Osteoblast (primary cell): ENCODE measurements around the gene MACROD2. TPM values are rescaled to one million over a fixed set of nuclear protein-coding genes. Genes with fewer than 3 reads are reported as not detected.

Experiments used
- DNase-seq: peaks from one replicate; pipeline ENCODE4 v3.0.0; 2011; ENCODE audit warnings: low spot score, mixed read lengths; ENCODE audit not compliant: insufficient read length; ENCODE audit errors: missing footprints
- H2AFZ ChIP-seq: 2 replicates; pipeline ENCODE4 v1.6.0; 2011; ENCODE audit warnings: mild to moderate bottlenecking, low read length
- H3K27ac ChIP-seq: 2 replicates; pipeline ENCODE4 v1.5.1; 2011; ENCODE audit warnings: mild to moderate bottlenecking, low read depth, low read length, moderate library complexity
- H3K27me3 ChIP-seq: 2 replicates; pipeline ENCODE4 v1.6.0; 2012; ENCODE audit warnings: mild to moderate bottlenecking, control low read depth, inconsistent platforms, low read length, moderate library complexity; ENCODE audit not compliant: insufficient read depth
- H3K36me3 ChIP-seq: 2 replicates; pipeline ENCODE4 v1.5.1; 2011; ENCODE audit warnings: mild to moderate bottlenecking, low read length, control low read depth, moderate library complexity; ENCODE audit not compliant: insufficient read depth
- H3K4me1 ChIP-seq: 2 replicates; pipeline ENCODE4 v1.5.1; 2011; ENCODE audit warnings: mild to moderate bottlenecking, low read length, control low read depth, moderate library complexity; ENCODE audit not compliant: insufficient read depth
- H3K4me2 ChIP-seq: 2 replicates; pipeline ENCODE4 v1.6.0; 2011; ENCODE audit warnings: mild to moderate bottlenecking, low read length; ENCODE audit not compliant: insufficient read depth
- H3K4me3 ChIP-seq: fragments of 200-600 bp; sonication (generic); 3 replicates; pipeline ENCODE4 v1.5.1; 2012; ENCODE audit warnings: mild to moderate bottlenecking, low read length, inconsistent platforms; ENCODE audit not compliant: insufficient read depth
- H3K79me2 ChIP-seq: 2 replicates; pipeline ENCODE4 v1.6.0; 2012; ENCODE audit warnings: mild to moderate bottlenecking, low read length, control low read depth, inconsistent platforms; ENCODE audit not compliant: insufficient read depth
- H3K9me3 ChIP-seq: 2 replicates; pipeline ENCODE4 v1.5.1; 2011; ENCODE audit warnings: low read depth, low read length, control low read depth
- H4K20me1 ChIP-seq: 2 replicates; pipeline ENCODE4 v1.6.0; 2012; ENCODE audit warnings: mild to moderate bottlenecking, low read length, control low read depth; ENCODE audit not compliant: insufficient read depth
- CTCF ChIP-seq: IDR thresholded peaks from 2 replicates; pipeline ENCODE4 v1.5.1; 2011; ENCODE audit warnings: mild to moderate bottlenecking, low read depth, low read length, moderate library complexity; ENCODE audit errors: extremely low read depth
- total RNA-seq: library from RNA; depleted of rRNA; stranded (reverse); fragments of >200 nt; gene quantifications from 2 replicates; pipeline ENCODE4 v1.2.3, GENCODE V29; 2012

The MACROD2 gene
- total RNA-seq, 1 donor, result 4.0 TPM

- Histone ChIP-seq H3K27ac (no peak overlapping the region), H3K4me1 (no peaks in the 10 kb centered on the region), H3K36me3 (no peaks in the 10 kb centered on the region), H3K4me2 (no peak overlapping the region), H3K27me3 (no peaks in the 10 kb centered on the region), H4K20me1 (no peaks in the 10 kb centered on the region), H2AFZ (no peak overlapping the region), H3K79me2 (no peaks in the 10 kb centered on the region), H3K9me3 (no peaks in the 10 kb centered on the region), H3K4me3 (no peak overlapping the region)
- TF ChIP-seq CTCF, result no peak
- no peak for DNase-seq
Measured at GRCh38 chr20:15742627-15743026, 1747.3 kb downstream of the MACROD2 start.

- H4K20me1 ChIP-seq, result no peaks in the 10 kb centered on the region
- no peaks in the 10 kb centered on the region for H3K79me2 ChIP-seq
- H3K4me3 ChIP-seq, result no peak overlapping the region
- DNase-seq, result no peak
- no peak overlapping the region for H3K27ac ChIP-seq
- no peaks in the 10 kb centered on the region for H3K4me1 ChIP-seq
- H2AFZ ChIP-seq, result no peak overlapping the region
- no peaks in the 10 kb centered on the region for H3K9me3 ChIP-seq
- H3K36me3 ChIP-seq, result no peaks in the 10 kb centered on the region
- H3K27me3 ChIP-seq, result no peaks in the 10 kb centered on the region
- TF ChIP-seq CTCF, result no peak
- H3K4me2 ChIP-seq, result no peak overlapping the region
Measured at GRCh38 chr20:15756002-15756753, 1760.9 kb downstream of the MACROD2 start.

- H3K4me2 ChIP-seq, result no peak overlapping the region
- H3K9me3 ChIP-seq, result no peaks in the 10 kb centered on the region
- no peaks in the 10 kb centered on the region for H3K36me3 ChIP-seq
- no peaks in the 10 kb centered on the region for H3K79me2 ChIP-seq
- no peaks in the 10 kb centered on the region for H3K27me3 ChIP-seq
- DNase-seq, result no peak
- no peak overlapping the region for H3K4me3 ChIP-seq
- H4K20me1 ChIP-seq, result no peaks in the 10 kb centered on the region
- no peak overlapping the region for H2AFZ ChIP-seq
- H3K4me1 ChIP-seq, result no peaks in the 10 kb centered on the region
- no peak overlapping the region for H3K27ac ChIP-seq
- no peak for TF ChIP-seq CTCF
Measured at GRCh38 chr20:15756754-15757115, 1761.4 kb downstream of the MACROD2 start.

- Histone ChIP-seq H2AFZ (no peak overlapping the region), H3K27ac (no peak overlapping the region)
Measured at GRCh38 chr20:15759594-15759993, 1764.3 kb downstream of the MACROD2 start.

More at GRCh38 chr20:15759594-15759993, 1764.3 kb downstream of the MACROD2 start:
- Histone ChIP-seq H4K20me1 (no peaks in the 10 kb centered on the region), H3K36me3 (no peaks in the 10 kb centered on the region), H3K4me1 (no peaks in the 10 kb centered on the region), H3K4me3 (no peak overlapping the region), H3K27me3 (no peaks in the 10 kb centered on the region), H3K4me2 (no peak overlapping the region), H3K79me2 (no peaks in the 10 kb centered on the region), H3K9me3 (no peaks in the 10 kb centered on the region)
- DNase-seq, result no peak
- no peak for TF ChIP-seq CTCF
